GM12892 (cell line): Measurements from ENCODE around the gene PNPLA2.

Experiments
- DNase-seq: peaks from one replicate; pipeline ENCODE4 v3.0.0; 2011; ENCODE audit not compliant: insufficient read length
- FAIRE-seq: peaks from 2 replicates; lab custom pipeline; 2011; peaks lifted over from hg19 to GRCh38; lab: Jason Lieb, UNC
- POLR2A ChIP-seq: IDR thresholded peaks from 2 replicates; pipeline ENCODE4 v1.6.1; 2011; ENCODE audit warnings: low read depth, low read length, control low read depth
- POLR2AphosphoS5 ChIP-seq: IDR thresholded peaks from 2 replicates; pipeline ENCODE4 v1.6.1; 2011; ENCODE audit warnings: low read depth, low read length, control low read depth
- TAF1 ChIP-seq: IDR thresholded peaks from 2 replicates; pipeline ENCODE4 v1.6.1; 2011; ENCODE audit warnings: low read depth, mild to moderate bottlenecking, control low read depth, low read length, borderline replicate concordance

Gene PNPLA2

GRCh38 chr11:776561-777287 is 42.0 kb upstream of the PNPLA2 start:
- DNase-seq (no peak), FAIRE-seq (no peak)
- TF ChIP-seq POLR2A (peak; percentile 44; the same call in 1 of the 2 replicates), POLR2AphosphoS5 (0 out of 2 replicates have a peak, but pooled peaks have one; percentile 26), TAF1 (no peak)

- TF ChIP-seq POLR2AphosphoS5 (peak; percentile 78), TAF1 (no peak; the same call in 1 of the 2 replicates), POLR2A (peak; percentile 84; the same call in 1 of the 2 replicates)
- peak; percentile 99 for FAIRE-seq
- peak; percentile 100 for DNase-seq
Measured at GRCh38 chr11:777288-778255, 41.1 kb upstream of the PNPLA2 start, which contains the start of gene GATD1. Gene GATD1 (minus strand): TSS chr11:777487. CDS start chr11:777462, 25 bp downstream.

- DNase-seq (no peak), FAIRE-seq (peak; percentile 24)
- TF ChIP-seq TAF1 (no peak), POLR2AphosphoS5 (no peak), POLR2A (no peak)
Measured at GRCh38 chr11:778976-779954, 39.4 kb upstream of the PNPLA2 start.

- FAIRE-seq (no peak), DNase-seq (no peak)
- TF ChIP-seq TAF1 (no peak), POLR2AphosphoS5 (no peak), POLR2A (no peak)
Measured at GRCh38 chr11:779955-780532, 38.7 kb upstream of the PNPLA2 start.

GRCh38 chr11:782264-783174 is 36.2 kb upstream of the PNPLA2 start:
- DNase-seq = no peak
- TF ChIP-seq TAF1 (no peak), POLR2A (no peak), POLR2AphosphoS5 (no peak)
- no peak for FAIRE-seq

GRCh38 chr11:783581-784015 is 35.1 kb upstream of the PNPLA2 start:
- DNase-seq (no peak), FAIRE-seq (no peak)

GRCh38 chr11:786235-787083 is 32.3 kb upstream of the PNPLA2 start:
- no peak for FAIRE-seq
- TF ChIP-seq POLR2A = no peak
- TF ChIP-seq TAF1 = no peak
- no peak for TF ChIP-seq POLR2AphosphoS5
- DNase-seq = no peak

More at GRCh38 chr11:783581-784015, 35.1 kb upstream of the PNPLA2 start:
- no peak for TF ChIP-seq POLR2A

- TF ChIP-seq TAF1 (no peak), POLR2AphosphoS5 (no peak)
- DNase-seq (no peak), FAIRE-seq (no peak)
Measured at GRCh38 chr11:787084-787675, 31.5 kb upstream of the PNPLA2 start.
